ENCODE results near the gene YY1.
"Not testable (repeated sequence)": the region's sequence is repeated elsewhere in the genome, so short reads cannot be mapped to it uniquely, and the experiment has no call there.

YY1 gene

DNA sequence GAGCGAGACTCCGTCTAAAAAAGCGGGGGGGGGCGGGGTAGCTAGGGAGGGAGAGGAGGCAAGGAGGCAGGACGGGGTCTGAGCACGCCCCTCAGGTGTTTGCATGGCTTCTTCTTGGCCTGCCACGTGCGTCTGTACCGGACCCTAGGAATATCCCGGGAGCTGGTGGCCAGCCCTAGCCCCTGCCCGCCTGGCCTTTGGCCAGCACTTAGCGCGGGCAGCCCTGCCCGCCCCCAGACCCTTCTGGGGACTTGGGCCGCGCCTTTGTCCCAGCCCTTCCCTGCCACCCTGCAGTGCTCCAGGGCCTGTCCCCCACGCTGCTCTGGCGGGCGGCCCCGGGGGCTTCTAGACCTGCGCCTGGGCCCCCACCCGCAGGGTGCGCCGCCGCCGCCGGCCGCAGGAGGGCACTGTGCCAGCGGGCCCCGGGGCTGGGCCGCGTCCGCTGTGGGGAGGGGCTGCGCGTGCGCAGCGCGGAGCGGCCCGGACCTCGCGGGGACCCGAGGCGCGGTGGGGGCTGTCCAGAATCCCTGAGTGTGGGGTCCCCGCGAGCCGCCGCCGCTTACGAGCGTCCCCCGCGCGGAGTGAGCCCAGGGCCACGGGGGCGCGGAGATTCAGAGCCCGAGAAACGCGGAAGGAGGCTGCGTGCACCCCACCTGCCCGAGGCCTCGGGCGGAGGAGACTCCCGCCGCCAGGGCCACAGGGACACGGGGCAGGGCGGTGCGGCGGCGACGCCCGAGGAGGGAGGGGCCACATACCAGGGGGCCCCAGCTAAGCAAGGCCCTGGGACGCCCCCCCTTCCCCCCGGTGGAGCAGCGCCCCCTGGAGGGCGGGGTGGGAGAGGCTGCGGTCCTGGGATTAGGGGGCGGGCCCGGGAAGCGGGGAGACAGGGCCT, 46.3 kb downstream of the YY1 start:
- peak; percentile 97 for DNase-seq (ENCODE audit: low spot score)

DNA sequence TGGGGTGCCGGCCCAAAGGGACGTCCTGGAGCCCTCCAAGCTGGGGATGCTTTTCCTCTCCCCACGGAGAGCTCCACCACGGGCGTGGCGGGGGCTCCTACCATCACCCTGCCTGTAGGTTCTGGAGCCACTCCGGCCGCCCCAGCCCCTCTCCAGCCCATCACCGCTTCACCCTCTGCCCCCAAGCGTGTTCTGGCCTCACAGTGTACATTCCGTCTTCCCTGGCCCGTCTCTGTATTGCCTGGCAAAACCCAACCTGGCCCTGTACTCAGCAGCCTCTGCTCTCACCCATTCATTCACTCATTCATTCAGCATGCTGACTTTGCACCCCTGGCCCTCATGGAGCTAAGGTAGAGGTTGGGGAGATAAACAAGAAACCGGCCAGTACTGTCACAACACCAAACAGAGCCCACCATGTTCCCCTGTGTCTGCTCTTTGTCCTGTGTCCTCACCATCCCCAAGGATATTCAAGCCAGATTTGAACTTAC, 47.0 kb downstream of the YY1 start:
- no peak for DNase-seq (ENCODE audit: low spot score)

DNA sequence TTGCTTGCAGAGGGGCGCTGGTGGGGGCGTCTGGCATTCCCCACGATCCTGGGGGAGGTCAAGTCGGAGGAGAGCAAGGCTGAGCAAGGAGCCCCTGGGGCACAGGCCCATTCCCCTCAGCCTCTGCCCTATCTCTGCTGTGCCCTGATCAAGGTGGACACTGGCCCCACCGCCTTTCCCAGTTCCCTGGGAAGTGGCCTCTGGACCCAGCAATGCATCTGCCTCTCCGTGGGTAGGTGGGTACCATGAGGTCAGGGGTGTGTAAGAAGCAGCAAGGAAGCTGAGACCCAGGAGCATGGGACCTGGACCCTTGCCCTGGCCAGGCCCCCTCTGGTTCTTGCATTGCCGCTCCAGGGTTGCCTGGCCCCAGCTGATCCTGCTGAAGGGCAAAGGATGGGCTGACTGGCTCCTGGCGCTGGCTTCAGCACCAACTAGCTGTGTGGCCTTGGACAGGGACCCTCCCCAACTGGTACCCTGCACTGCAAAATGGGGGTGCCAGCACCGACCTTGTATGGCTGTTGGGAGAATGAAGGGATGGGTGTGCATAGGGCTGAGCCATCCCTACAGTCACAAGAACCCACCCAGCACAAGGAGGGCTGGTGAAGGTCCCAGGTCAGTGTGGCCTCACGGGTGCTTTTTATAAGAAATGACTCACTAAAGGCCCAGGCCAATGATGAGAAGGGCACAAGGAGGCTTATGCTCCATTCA, 47.7 kb downstream of the YY1 start:
- no peak for DNase-seq (ENCODE audit: low spot score)

- DNase-seq (ENCODE audit: low spot score) = no peak
These were observed 48.5 kb downstream of the YY1 start for GRCh38 chr14:100287202-100287997.

DNA sequence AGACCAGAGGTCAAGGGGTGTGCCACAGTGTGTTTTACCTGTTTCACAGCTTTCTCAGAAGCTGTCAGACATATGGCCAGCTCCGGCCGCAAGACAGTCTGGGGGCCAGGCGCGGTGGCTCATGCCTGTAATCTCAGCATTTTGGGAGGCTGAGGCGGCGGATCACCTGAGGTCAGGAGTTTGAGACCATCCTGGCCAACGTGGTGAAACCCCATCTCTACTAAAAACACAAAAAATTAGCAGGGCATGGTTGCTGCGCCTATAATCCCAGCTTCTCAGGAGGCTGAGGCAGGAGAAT, 49.0 kb downstream of the YY1 start:
- not testable (repeated sequence) for DNase-seq (ENCODE audit: low spot score)

DNA sequence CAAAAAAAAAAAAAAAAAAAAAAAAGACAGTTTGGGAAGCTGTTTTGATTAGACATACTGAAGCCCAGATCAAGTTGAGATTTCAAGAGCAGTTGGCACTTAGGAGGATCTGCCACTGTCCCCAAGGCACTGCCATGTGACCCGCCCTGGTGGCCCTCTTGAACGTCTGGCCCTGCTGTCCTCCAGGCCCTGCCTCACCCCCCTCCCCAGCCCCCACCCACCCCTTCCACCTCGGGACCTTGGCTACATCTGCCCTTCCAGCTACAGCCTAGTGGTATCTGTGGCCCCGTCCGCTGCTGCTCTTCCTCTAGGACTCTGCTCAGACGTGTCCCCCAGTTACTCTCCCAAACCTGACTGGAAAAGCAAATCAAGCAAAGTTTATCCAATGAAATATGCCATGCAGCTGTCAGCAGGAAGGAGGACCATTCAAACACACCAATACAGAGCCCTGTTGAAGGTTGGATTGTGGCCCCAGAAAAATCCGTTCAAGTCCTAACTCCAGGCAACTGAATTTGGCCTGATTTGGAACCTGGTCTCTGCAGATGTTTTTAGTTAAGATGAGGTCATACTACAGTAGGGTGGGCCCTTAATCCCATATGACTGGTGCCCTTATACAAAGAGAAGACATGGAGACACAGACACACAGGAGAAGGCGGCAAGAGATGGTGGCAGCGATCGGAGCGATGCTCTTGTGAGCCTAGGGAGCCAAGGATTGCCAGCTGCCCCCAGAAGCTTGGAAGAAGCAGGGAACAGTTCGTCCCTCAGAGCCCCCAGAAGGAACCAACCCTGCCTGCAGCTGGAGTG, 49.6 kb downstream of the YY1 start:
- no peak for DNase-seq (ENCODE audit: low spot score)

GRCh38 chr14:100289916-100290606, 51.1 kb downstream of the YY1 start:
- DNase-seq (ENCODE audit: low spot score) = no peak

- DNase-seq (ENCODE audit: low spot score) = no peak
These were observed 51.8 kb downstream of the YY1 start for GRCh38 chr14:100290607-100291304.

GRCh38 chr14:100291305-100292075, 52.5 kb downstream of the YY1 start:
- DNase-seq (ENCODE audit: low spot score) = peak; percentile 6

GRCh38 chr14:100292301-100292775, 53.4 kb downstream of the YY1 start:
- no peak for DNase-seq (ENCODE audit: low spot score)

GRCh38 chr14:100292776-100293461, 54.0 kb downstream of the YY1 start:
- DNase-seq (ENCODE audit: low spot score) = no peak

DNA sequence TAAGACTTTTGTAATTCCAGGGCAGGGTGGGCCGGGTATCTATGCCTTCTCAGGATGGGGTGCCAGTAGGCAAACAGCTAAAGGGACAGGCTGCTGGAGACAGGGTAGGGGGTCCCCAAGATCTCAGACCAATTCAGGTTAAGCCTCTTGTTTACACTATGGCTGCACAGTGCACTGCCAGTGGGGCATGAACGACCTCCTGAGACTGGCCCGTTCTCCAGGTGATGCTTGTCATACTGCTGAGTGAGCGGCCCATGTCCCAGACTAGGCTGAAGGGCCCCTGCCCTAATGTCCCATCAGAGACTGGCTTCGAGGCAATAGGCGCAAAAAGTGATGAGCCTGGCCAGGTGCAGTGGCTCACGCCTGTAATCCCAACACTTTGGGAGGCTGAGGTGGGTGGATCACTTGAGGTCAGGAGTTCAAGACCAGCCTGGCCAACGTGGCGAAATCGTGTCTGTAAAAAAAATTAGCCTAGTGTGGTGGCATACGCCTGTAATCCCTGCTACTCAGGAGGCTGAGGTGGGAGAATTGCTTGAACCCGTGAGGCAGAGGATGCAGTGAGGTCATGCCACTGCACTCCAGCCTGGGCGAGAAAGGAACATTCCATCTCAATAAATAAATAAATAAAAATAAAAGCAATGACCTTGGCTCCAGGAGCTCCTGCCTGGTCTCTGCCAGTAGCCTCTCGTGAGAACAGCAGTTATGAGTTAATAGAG, 54.7 kb downstream of the YY1 start:
- no peak for DNase-seq (ENCODE audit: low spot score)

- no peak for DNase-seq (ENCODE audit: low spot score)
These were observed 55.4 kb downstream of the YY1 start for GRCh38 chr14:100294213-100294962.

DNA sequence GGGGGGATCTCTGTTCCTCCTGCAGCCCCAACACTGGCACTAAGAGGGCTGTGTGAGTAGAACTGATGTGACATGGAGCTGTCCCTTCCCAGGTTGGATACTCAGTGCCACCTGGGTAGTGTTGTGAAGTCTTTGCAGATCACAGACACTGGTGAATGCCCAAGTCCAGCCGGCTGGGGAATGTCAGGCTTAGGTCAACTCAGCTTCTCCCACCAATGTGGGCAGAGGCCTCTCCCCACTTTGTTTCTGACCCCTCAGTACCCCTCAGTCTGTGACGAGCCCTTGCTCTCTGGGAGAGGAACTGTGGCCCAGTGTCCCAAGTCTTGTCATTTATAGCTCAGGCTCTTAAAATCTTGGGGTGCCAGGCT, 56.0 kb downstream of the YY1 start:
- DNase-seq (ENCODE audit: low spot score) = no peak

DNA sequence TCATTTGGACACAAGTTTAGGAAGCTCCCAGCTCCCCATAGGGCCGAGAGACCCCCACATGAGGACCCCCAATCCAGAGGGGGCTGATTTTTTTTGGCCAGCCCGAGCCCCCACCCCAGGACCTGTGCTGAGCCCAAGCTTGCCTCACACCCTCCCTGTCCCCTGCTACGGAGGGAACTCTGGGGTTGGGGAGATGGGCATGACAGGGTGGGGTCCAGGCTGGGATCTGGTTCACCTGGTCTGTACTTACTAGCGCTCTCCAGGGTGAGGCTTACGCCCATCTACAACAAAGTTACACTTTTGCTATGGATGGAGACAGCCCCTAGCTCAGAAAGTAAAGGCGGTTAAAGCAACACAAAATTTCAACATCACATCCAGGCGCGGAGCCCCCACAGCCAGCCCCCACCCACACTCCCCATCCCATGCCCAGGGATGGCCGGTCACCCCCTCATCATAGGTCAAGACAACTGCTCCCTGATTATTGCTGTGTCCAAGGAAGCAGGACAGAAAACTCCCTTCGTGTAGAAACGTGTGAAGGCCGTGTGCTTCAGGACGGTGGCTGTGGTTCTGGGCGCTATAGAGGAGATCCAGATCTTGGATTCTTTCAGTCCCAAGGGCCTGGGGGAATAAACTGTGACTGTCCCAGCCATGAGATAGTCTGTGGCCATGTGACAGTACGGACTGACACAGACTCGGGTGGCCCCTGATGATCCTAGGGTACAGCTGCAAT, 56.6 kb downstream of the YY1 start:
- no peak for DNase-seq (ENCODE audit: low spot score)

- no peak for DNase-seq (ENCODE audit: low spot score)
These were observed 57.2 kb downstream of the YY1 start for GRCh38 chr14:100296106-100296651.

DNA sequence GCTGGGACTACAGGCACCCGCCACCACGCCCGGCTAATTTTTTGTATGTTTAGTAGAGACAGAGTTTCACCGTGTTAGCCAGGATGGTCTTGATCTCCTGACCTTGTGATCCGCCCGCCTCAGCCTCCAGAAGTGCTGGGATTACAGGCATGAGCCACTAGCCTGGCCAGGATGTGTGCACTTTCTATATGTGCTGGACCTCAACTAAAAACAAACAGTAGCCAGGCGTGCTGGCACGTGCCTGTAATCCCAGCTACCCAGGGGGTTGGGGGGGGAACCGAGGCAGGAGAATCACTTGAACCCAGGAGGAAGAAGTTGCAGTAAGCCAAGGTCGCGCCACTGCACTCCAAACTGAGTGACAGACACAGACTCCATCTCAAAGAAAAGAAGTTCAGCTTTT, 57.8 kb downstream of the YY1 start:
- DNase-seq (ENCODE audit: low spot score) = not testable (repeated sequence)
